GM11168 (cell line): ENCODE data around the gene ANAPC10.
"Not testable (repeated sequence)": the region's sequence is repeated elsewhere in the genome, so short reads cannot be mapped to it uniquely, and the experiment has no call there.

Source experiments
- in situ Hi-C: fragments of 300-500 bp; cut with MboI; formaldehyde crosslinking; loops from one replicate; pipeline ENCODE4 v1.12.0; 2022; ENCODE audit warnings: low sequenced_read_pairs; ENCODE audit not compliant: unreplicated experiment

Gene ANAPC10

DNA sequence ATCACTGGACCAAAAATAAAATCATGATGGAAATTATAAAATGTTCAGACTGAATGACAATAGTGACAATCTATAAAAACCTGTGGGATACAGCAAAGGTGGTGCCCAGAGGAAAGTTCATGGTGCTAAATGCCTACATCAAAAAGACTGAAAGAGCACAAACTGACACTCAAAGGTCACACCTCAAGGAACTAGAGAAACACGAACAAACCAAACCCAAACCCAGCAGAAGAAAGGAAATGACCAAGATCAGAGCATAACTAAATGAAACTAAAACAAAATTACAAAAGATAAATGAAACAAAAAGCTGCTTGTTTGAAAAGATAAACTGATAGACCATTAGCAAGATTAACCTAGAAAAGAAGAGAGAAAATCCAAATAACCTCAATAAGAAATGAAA, 78.7 kb downstream of the ANAPC10 start:
- in situ Hi-C loops, result no loop called here

DNA sequence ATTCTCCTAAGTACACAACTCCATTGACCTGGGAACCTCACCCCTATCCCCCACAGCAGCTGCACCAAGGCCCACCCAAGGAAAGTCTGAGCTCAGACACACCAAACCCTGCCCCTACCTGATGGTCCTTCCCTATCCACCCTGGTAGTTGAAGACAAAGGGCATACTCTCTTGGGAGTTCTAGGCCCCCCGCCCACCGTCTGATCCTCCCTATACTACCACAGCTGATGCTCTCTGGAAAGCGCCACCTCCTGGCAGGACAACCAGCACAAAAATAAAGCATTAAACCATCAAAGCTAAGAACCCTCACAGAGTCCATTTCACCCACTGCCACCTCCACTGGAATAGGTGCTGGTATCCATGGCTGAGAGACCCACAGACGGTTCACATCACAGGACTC, 83.6 kb downstream of the ANAPC10 start:
- in situ Hi-C loops, result no loop called here

GRCh38 chr4:145012841-145013240, 85.2 kb downstream of the ANAPC10 start:
- in situ Hi-C loops, result no loop called here

DNA sequence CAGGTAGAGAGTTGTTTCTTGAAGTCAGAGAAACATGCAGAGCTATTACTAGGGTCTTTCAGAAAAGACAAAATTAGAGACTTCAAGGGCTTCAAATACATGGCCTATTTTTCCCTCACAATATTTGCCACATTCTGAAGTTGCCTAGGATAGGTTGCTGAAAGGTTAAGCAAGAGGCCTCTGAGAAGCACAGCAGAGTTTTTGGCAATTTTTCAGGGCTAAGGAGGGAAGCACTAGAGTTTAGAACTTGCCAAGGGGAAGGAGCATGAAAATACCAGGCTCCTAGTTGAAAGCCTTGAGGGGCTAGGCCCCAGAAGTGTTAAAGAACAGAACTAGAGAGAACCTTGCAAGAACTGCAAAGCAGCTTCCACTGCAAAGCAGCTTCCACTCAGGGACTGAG, 86.4 kb downstream of the ANAPC10 start:
- in situ Hi-C loops, result no loop called here

DNA sequence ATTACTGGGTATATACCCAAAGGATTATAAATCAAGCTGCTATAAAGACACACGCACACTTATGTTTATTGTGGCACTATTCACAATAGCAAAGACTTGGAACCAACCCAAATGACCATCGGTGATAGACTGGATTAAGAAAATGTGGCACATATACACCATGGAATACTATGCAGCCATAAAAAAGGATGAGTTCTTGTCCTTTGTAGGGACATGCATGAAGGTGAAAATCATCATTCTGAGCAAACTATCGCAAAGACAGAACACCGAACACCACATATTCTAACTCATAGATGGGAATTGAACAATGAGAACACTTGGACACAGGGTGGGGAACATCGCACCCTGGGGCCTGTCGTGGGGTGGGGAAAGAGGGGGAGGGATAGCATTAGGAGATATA, 87.7 kb downstream of the ANAPC10 start:
- in situ Hi-C loops, result not testable (repeated sequence)

- in situ Hi-C loops, result no loop called here
Observed at GRCh38 chr4:145003675-145004074, 94.3 kb downstream of the ANAPC10 start.

DNA sequence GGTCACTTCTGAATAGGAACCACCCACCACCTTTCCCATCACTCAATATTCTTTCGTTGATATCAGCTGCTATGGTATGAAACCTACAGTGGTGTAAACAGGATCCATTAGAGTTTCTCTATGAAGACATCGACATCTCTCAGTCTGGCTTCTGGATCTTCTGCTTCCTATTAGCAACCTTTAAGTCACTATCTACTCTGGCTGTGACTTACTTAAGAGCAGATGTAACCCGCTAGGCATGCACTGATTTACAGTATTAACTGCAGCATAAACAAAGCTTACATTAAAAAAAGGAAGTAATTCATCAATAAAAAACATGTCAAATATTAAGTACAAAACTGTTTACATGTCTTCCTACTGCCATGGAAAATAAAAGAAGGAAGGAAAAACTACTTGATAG, 96.4 kb downstream of the ANAPC10 start:
- in situ Hi-C loops, result no loop called here

GRCh38 chr4:145000656-145001055, 97.3 kb downstream of the ANAPC10 start:
- in situ Hi-C loops, result not testable (repeated sequence)

DNA sequence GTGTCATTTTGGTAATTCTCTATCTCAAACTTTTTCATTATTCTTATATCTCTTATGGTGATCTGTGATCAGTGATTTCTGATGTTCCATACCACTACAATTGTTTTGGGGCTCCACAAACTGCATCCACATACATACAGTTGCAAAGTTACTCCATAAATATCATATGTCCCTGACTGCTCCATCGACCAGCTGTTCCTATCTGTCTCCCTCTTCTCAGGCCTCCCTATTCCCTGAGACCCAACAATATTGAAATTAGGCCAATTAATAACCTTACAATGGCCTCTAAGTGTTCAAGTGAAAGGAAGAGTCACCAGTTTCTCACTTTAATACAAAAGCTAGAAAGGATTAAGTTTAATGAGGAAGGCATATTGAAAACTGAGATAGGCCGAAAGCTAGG, 108.7 kb downstream of the ANAPC10 start:
- in situ Hi-C loops, result no loop called here

- in situ Hi-C loops, result no loop called here
Observed at GRCh38 chr4:144985531-144985930, 112.5 kb downstream of the ANAPC10 start.

- in situ Hi-C loops, result no loop called here
Observed at GRCh38 chr4:144985014-144985413, 113.0 kb downstream of the ANAPC10 start.

DNA sequence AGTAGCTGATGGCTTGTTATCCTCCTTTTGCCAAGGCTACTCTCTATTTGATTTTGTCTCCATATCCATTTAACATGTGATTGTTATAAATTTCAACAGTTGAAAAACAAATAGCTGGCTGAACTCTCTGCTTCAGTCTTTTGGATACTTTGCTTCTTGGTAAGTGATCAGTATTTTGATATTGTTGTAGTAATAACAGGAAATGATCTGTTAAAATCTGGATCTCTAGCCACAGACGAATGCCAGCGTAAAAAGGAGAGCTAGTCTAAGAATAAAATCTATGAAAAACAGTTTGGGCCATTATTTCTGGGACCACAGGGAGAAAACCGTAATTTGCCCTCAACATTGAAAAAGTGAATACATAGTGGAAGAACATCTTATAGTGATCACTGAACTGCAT, 113.8 kb downstream of the ANAPC10 start:
- in situ Hi-C loops, result no loop called here

- in situ Hi-C loops, result no loop called here
Observed at GRCh38 chr4:144975718-144976117, 122.3 kb downstream of the ANAPC10 start.

DNA sequence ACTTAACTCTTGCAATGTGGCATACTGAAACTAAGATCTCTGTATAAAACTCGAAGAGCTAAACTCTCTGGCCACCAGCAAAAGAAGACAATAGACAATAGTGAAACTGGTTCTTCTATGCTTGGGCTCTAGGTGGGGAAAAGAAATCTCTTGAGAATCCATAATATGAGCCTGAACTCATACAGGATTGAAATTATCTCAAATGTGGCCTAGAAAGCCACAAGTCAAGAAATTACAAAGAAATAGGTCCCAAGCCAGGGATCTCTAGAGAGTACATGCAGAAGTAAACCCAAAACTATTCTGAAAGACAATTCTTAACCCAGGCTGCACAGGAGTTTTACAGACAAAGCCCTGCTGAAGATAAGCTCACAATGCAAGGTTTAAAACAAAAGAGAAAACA, 127.4 kb downstream of the ANAPC10 start:
- in situ Hi-C loops, result no loop called here

DNA sequence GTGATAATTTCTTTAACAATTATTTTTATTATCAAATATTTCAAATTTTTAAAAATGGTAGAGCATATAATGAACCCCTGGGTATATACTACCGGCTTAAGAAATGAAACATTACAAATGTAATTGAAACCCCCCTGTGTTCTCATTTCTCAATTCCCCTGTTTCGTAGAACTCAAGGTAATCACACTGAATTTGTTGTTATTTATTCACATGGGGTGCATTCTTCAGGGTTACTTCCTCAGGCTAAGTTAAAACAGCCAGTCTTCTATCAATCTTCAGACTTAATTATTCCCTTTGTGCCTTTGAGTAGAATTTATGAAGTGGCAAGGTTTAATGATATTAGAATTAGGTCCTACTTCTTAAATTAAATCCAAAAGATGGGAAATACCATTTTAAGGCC, 128.2 kb downstream of the ANAPC10 start:
- in situ Hi-C loops, result no loop called here

DNA sequence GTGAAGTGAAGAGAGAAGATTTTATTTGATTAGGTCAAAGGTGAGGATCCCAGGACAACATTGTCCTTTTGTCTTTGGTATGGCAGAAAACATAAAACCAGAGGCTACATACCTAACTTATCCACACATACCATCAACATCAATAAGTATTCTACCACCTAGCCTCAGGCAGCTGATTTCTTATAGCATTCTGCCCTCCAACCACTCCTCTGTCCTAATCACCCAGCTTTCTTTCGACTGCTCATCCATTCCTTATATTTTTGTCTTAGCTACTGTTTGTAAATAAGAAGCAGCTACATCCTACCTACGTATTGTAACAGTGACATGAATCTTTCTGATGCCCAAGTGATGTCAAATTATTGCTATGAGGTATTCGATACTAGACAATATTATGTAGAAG, 129.4 kb downstream of the ANAPC10 start:
- in situ Hi-C loops, result no loop called here

- in situ Hi-C loops, result no loop called here
Observed at GRCh38 chr4:144967161-144967560, 130.8 kb downstream of the ANAPC10 start.

- in situ Hi-C loops, result no loop called here
Observed at GRCh38 chr4:144962300-144962699, 135.7 kb downstream of the ANAPC10 start.

GRCh38 chr4:144955104-144955503, 142.9 kb downstream of the ANAPC10 start:
- in situ Hi-C loops, result no loop called here

DNA sequence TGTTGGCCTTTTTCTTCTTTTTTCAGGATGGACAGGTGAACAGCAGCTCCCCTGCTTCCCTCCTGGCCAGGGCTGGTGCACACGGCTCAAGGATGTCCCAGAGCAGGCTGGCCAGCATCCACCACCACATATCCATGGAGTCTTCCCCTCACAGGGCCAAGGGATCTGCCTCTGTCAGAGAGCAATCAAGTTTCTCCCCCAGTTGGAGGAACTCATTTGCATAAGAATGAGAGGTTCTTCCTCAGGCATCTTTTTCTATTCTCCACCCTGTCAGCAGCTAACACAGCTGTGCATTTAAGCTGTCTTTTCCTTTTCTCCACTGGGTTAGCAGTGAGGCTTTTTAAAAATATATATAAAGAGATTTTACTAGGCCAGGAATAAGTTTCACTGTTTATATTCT, 143.8 kb downstream of the ANAPC10 start:
- in situ Hi-C loops, result no loop called here

DNA sequence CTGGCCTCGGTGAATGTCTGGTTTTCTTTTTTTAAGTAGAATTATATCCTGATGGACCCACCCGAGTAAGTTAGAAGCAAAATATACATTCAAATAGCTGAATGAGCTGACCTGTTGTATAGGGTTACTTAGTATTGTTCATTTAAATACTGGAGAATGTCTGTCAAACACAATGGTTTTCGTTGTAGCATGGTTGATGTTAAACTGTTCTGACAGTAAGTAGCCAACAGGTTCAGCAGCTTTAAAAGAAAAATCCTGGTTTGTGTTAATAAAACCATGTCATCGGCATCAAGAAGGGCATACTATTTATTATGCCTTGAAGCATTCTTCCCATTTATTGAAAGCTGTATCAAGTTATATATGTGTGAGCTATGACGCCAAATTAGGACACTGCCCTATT, 149.6 kb downstream of the ANAPC10 start:
- in situ Hi-C loops, result no loop called here

- in situ Hi-C loops, result no loop called here
Observed at GRCh38 chr4:144948009-144948408, 150.0 kb downstream of the ANAPC10 start.
